ENCODE measurements around the gene EP400. TPM values are rescaled to one million over a fixed set of nuclear protein-coding genes. Genes with fewer than 3 reads are reported as not detected.
"Not testable (repeated sequence)": the region's sequence is repeated elsewhere in the genome, so short reads cannot be mapped to it uniquely, and the experiment has no call there.

EP400 gene
- total RNA-seq, 6 donors from 2014 or later = 21.7 to 61.8 (median 40.4) TPM

DNA sequence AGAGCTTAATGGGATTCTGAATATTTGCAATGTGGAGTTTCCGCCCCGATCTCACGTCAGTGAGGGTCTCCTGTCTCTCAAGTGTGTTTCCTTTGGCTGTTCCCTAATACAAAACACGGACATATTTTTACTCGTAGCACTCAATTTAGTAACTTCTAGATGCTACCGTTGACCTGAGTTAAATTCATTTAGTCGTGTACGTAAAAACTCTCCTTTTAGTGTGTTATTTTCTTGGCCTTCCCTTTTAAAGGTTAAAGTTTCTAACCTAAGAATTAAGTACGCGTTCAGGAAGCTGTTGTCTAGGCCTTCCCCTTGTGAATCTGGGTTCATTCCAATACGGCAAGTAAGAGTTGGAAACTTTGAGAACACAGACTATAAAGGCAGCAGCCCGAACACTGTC lies 130.0 kb downstream of the EP400 start:
- Histone ChIP-seq H3K4me3 (no peak overlapping the region), H3K27ac (no peak overlapping the region), H3K9me3 (no peaks in the 10 kb centered on the region), H3K4me1 (peaks cover 5 to 6% (median 5%) of the 10 kb centered on the region in 4 donors), H3K36me3 (peaks cover 0 to 51% (median 33%) of the 10 kb centered on the region in 4 donors), H3K27me3 (no peaks in the 10 kb centered on the region)
- DNase-seq = no peak
- no peak for ATAC-seq (ENCODE audit: low FRiP score in 2 of 2)
- TF ChIP-seq POLR2AphosphoS5 (IDR thresholded peaks at IDR 0.05) = no peak
- no peak for TF ChIP-seq EP300 (IDR thresholded peaks at IDR 0.05)
- TF ChIP-seq, protein P1, sequence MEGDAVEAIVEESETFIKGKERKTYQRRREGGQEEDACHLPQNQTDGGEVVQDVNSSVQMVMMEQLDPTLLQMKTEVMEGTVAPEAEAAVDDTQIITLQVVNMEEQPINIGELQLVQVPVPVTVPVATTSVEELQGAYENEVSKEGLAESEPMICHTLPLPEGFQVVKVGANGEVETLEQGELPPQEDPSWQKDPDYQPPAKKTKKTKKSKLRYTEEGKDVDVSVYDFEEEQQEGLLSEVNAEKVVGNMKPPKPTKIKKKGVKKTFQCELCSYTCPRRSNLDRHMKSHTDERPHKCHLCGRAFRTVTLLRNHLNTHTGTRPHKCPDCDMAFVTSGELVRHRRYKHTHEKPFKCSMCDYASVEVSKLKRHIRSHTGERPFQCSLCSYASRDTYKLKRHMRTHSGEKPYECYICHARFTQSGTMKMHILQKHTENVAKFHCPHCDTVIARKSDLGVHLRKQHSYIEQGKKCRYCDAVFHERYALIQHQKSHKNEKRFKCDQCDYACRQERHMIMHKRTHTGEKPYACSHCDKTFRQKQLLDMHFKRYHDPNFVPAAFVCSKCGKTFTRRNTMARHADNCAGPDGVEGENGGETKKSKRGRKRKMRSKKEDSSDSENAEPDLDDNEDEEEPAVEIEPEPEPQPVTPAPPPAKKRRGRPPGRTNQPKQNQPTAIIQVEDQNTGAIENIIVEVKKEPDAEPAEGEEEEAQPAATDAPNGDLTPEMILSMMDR (IDR thresholded peaks at IDR 0.05) = no peak
- no peak for TF ChIP-seq POLR2A (IDR thresholded peaks at IDR 0.05)
- 92 to 93% methylated on average over 12 of the region's 12 CpGs for WGBS, 2 donors

DNA sequence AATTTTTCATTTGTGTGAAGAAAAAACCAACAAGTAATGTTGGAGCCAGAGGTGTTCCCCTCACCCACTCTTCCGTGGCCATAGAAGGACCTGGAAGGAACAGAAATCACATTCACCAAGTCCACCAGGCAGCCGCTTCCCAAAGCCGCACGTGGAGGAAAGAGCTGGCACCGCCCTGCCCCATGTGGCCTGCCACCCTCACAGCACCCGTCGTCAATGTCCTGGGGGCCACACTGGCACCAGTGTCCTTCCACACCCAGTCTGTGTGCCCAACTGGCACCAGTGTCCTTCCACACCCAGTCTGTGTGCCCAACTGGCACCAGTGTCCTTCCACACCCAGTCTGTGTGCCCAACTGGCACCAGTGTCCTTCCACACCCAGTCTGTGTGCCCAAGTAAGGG lies 130.8 kb downstream of the EP400 start:
- H3K36me3 ChIP-seq = peaks cover 0 to 43% (median 28%) of the 10 kb centered on the region in 4 donors
- H3K4me3 ChIP-seq = not testable (repeated sequence)

DNA sequence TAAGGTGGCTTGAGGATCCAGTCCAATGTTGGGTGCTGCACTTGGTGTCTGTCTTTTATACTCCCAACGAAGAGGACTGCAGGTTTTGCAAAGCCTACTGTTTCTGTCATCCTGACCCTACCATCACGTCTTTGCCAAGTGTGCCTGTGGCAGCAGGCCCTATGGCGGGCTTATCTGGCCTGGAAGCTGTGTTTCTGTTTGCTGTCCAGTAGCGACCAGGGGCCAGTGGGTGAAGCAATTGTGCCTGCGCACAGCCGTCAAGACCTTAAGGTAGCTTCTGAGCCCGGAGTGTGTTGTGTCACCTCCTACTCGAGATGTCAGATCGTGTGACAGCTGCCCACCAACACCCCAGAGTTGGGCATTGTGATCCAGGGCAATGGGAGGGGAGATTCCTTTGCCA lies 131.7 kb downstream of the EP400 start:
- Histone ChIP-seq H3K9me3 (no peaks in the 10 kb centered on the region), H3K27ac (no peak overlapping the region), H3K4me1 (peaks cover 12 to 14% (median 13%) of the 10 kb centered on the region in 4 donors), H3K36me3 (peaks cover 0 to 34% (median 19%) of the 10 kb centered on the region in 4 donors), H3K27me3 (no peaks in the 10 kb centered on the region), H3K4me3 (no peak overlapping the region)
- TF ChIP-seq POLR2AphosphoS5 (IDR thresholded peaks at IDR 0.05) (no peak), EP300 (IDR thresholded peaks at IDR 0.05) (no peak), POLR2A (IDR thresholded peaks at IDR 0.05) (no peak)
- TF ChIP-seq, protein P1 (IDR thresholded peaks at IDR 0.05) = no peak
- ATAC-seq (ENCODE audit: low FRiP score in 2 of 2) (no peak), DNase-seq (no peak)
- WGBS, 2 donors = 87 to 92% methylated on average over 5 to 9 of the region's 9 CpGs

More for the DNA sequence above, 130.8 kb downstream of the EP400 start:
- 77 to 86% methylated on average over 7 of the region's 7 CpGs for WGBS, 2 donors
- not testable (repeated sequence) for H3K9me3 ChIP-seq; ATAC-seq (ENCODE audit: low FRiP score in 2 of 2); DNase-seq; H3K27ac ChIP-seq; H3K27me3 ChIP-seq
- H3K4me1 ChIP-seq = peaks cover 10 to 14% (median 12%) of the 10 kb centered on the region in 4 donors

DNA sequence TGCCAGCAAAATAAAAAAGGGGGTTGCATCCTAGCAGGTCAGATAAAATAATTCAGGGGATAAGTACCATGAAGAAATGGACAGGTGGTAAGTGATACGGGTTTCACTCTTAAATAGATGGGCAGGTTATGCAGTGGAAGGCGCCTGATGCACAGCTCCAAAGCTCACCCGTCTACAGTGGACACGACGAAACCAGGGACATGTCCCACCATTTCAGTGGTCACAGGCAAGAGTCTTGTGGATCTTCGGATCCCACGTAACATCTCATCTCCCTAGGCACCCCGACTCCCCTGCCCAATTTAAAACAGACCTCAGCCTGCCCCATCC lies 133.8 kb downstream of the EP400 start:
- ATAC-seq (ENCODE audit: low FRiP score in 2 of 2) (no peak), DNase-seq (no peak)
- Histone ChIP-seq H3K4me3 (peak overlapping the region in 3 of 4 donors; percentile 70 to 84 (median 70)), H3K36me3 (peaks cover 0 to 12% (median 0%) of the 10 kb centered on the region in 4 donors), H3K27ac (no peak overlapping the region), H3K4me1 (peaks cover 12 to 14% (median 13%) of the 10 kb centered on the region in 4 donors), H3K27me3 (no peaks in the 10 kb centered on the region), H3K9me3 (no peaks in the 10 kb centered on the region)
- 17 to 20% methylated on average over 8 of the region's 8 CpGs for WGBS, 2 donors
- TF ChIP-seq POLR2A (IDR thresholded peaks at IDR 0.05) (no peak), EP300 (IDR thresholded peaks at IDR 0.05) (no peak), POLR2AphosphoS5 (IDR thresholded peaks at IDR 0.05) (no peak)
- TF ChIP-seq, protein P1 (IDR thresholded peaks at IDR 0.05) = no peak

DNA sequence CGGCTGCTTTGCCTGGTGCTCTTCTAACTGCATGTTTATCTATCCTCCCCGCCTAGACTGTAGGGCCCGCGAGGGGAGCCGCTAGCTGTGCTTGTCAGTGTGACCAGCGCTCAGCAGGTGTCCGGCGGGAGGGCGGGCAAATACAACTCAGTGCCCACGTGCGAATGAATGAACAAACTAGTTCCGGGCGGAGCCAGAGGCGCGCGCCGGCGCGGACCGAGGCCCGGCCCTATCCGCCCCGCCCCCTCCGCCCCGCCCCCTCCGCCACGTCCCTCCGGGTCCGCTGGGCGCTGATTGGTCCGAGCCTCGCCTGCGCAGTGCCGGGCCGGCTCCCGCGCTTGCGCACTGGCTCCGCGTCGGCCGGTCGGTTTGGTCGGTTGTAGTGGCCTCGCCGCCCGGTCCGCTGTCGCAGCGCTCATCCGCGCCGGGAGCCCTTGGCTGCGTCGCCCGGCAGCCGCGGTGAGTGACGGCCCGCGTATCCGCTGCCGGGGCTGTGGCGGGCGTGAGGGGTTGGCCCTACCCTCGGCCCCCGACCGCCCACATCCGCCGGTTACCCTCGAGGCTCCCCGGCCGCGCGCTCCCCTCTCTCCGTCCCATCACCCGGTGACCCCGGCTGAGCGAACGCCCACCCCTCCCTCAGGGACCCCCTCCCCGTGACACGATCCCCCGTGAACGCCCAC lies 134.3 kb downstream of the EP400 start:
- no peaks in the 10 kb centered on the region for H3K9me3 ChIP-seq
- TF ChIP-seq EP300 (IDR thresholded peaks at IDR 0.05) (no peak), POLR2AphosphoS5 (IDR thresholded peaks at IDR 0.05) (peak; percentile 90 to 94), POLR2A (IDR thresholded peaks at IDR 0.05) (peak in 3 of 4 donors; percentile 82 to 90 (median 87))
- TF ChIP-seq, protein P1 (IDR thresholded peaks at IDR 0.05) = no peak
- H3K4me1 ChIP-seq = peaks cover 12 to 14% (median 13%) of the 10 kb centered on the region in 4 donors
- peaks cover 0 to 10% (median 0%) of the 10 kb centered on the region in 4 donors for H3K36me3 ChIP-seq
- peak overlapping the region; percentile 85 to 94 (median 90) for H3K27ac ChIP-seq
- peak overlapping the region; percentile 70 to 95 (median 77) for H3K4me3 ChIP-seq
- H3K27me3 ChIP-seq = no peaks in the 10 kb centered on the region
- ATAC-seq (ENCODE audit: low FRiP score in 2 of 2) = peak; percentile 96 to 97
- DNase-seq = peak; percentile 91 to 99
- WGBS, 2 donors = 2 to 4% methylated on average over 4 to 21 of the region's 84 CpGs

All from upper lobe of left lung (tissue), 6 donors.